GM12878 (cell line): ENCODE results near the gene H2AZ2. TPM values are rescaled to one million over a fixed set of nuclear protein-coding genes. Genes with fewer than 3 reads are reported as not detected.

Experiments
- CBFB ChIP-seq: IDR thresholded peaks from 2 replicates; pipeline ENCODE4 v1.6.1; 2016; ENCODE audit warnings: antibody characterized with exemption, low read depth
- EED ChIP-seq: sonication (generic); IDR thresholded peaks from 2 replicates; pipeline ENCODE4 v1.6.1; 2016; ENCODE audit warnings: antibody characterized with exemption, low read depth
- ETV6 ChIP-seq, 2 experiments: fragments of 450-650 bp in 1 of 2; IDR thresholded peaks in 1 of 2; conservative IDR thresholded peaks in 1 of 2; 2 replicates each; pipeline ENCODE4 v1.6.1; 2014; ENCODE audit warnings: antibody characterized with exemption in 1 of 2, borderline replicate concordance in 1 of 2, low read depth in 1 of 2, mild to moderate bottlenecking in 1 of 2, moderate library complexity in 1 of 2
- FOS ChIP-seq: IDR thresholded peaks from 3 replicates; pipeline ENCODE4 v1.6.1; 2011; ENCODE audit warnings: borderline replicate concordance; ENCODE audit not compliant: insufficient read length; ENCODE audit errors: extremely low read depth
- GABPA ChIP-seq: IDR thresholded peaks from 2 replicates; pipeline ENCODE4 v1.6.1; 2014; ENCODE audit warnings: antibody characterized with exemption, low read depth, mild to moderate bottlenecking, inconsistent platforms
- GATAD2B ChIP-seq: fragments of 450-650 bp; conservative IDR thresholded peaks from 2 replicates; pipeline ENCODE4 v1.6.1; 2017; ENCODE audit warnings: low read depth, mild to moderate bottlenecking, moderate library complexity
- IRF3 ChIP-seq: fragments of 450-650 bp; IDR thresholded peaks from 2 replicates; pipeline ENCODE4 v1.6.1; 2014; ENCODE audit warnings: mild to moderate bottlenecking
- JUND ChIP-seq: IDR thresholded peaks from 2 replicates; pipeline ENCODE4 v1.6.1; 2012; ENCODE audit warnings: low read depth, mild to moderate bottlenecking, low read length, improper control_type of control experiment, moderate library complexity
- KLF5 ChIP-seq: fragments of 450-650 bp; IDR thresholded peaks from 2 replicates; pipeline ENCODE4 v1.6.1; 2014; ENCODE audit warnings: mild to moderate bottlenecking; ENCODE audit not compliant: partially characterized antibody
- MXI1 ChIP-seq: fragments of 150-350 bp; IDR thresholded peaks from 2 replicates; pipeline ENCODE4 v1.6.1; 2011; ENCODE audit warnings: low read depth, mild to moderate bottlenecking, inconsistent platforms, low read length, improper control_type of control experiment
- NFIC ChIP-seq: IDR thresholded peaks from 2 replicates; pipeline ENCODE4 v1.6.1; 2012; ENCODE audit warnings: low read depth, mild to moderate bottlenecking, inconsistent platforms, low read length, moderate library complexity
- POLR2A ChIP-seq: IDR thresholded peaks from 2 replicates; pipeline ENCODE4 v1.6.1; 2011; ENCODE audit warnings: low read depth, mild to moderate bottlenecking, low read length
- RELA ChIP-seq: fragments of 450-650 bp; IDR thresholded peaks from 2 replicates; pipeline ENCODE4 v1.8.0; 2014; ENCODE audit warnings: borderline replicate concordance; ENCODE audit not compliant: partially characterized antibody
- SIN3A ChIP-seq: IDR thresholded peaks from 2 replicates; pipeline ENCODE4 v1.6.1; 2012; ENCODE audit warnings: low read depth, low read length, improper control_type of control experiment
- SMAD1 ChIP-seq: fragments of 450-650 bp; IDR thresholded peaks from 2 replicates; pipeline ENCODE4 v1.6.1; 2018; ENCODE audit warnings: mild to moderate bottlenecking, low read depth; ENCODE audit not compliant: partially characterized antibody
- SUZ12 ChIP-seq: fragments of 200-600 bp; sonication (generic); IDR thresholded peaks from one replicate; pipeline ENCODE4 v1.6.1; 2018; ENCODE audit warnings: antibody characterized with exemption, mild to moderate bottlenecking; ENCODE audit not compliant: unreplicated experiment
- TCF3 ChIP-seq: IDR thresholded peaks from 2 replicates; pipeline ENCODE4 v1.6.1; 2012; ENCODE audit warnings: low read depth, mild to moderate bottlenecking, low read length, borderline replicate concordance; ENCODE audit not compliant: insufficient read depth
- ZBED1 ChIP-seq: IDR thresholded peaks from 2 replicates; pipeline ENCODE4 v1.6.1; 2016; ENCODE audit warnings: borderline replicate concordance
- ZNF207 ChIP-seq: fragments of 450-650 bp; IDR thresholded peaks from 2 replicates; pipeline ENCODE4 v1.6.1; 2014; ENCODE audit warnings: antibody characterized with exemption, mild to moderate bottlenecking, borderline replicate concordance
- ZSCAN29 ChIP-seq: fragments of 450-650 bp; IDR thresholded peaks from 2 replicates; pipeline ENCODE4 v1.6.1; 2017; ENCODE audit warnings: mild to moderate bottlenecking, moderate library complexity
- polyA plus RNA-seq, 11 experiments: library from polyadenylated mRNA; depleted of rRNA in 4 of 11; unstranded in 6 of 11; stranded (reverse) in 5 of 11; fragments of >200 nt; fragmentation: Nextera tagmentation in 4 of 11; fragmentation: Illumina TruSeq in 1 of 11; extraction: Ambion mirVana in 4 of 11; extraction: Trizol in 1 of 11; gene quantifications; 1 replicate in 1 of 11; 2 replicates in 10 of 11; pipeline versions ENCODE4 v1.2.1 to v1.2.3, GENCODE V29; 2011 to 2016; ENCODE audit warnings: inconsistent platforms in 2 of 11, missing spikeins in 2 of 11, low read depth in 1 of 11
- total RNA-seq, 4 experiments: library from RNA; depleted of rRNA in 3 of 4; stranded (reverse); fragments of >200 nt in 3 of 4; fragmentation: Illumina TruSeq in 1 of 4; extraction: Trizol in 1 of 4; gene quantifications; 2 replicates each; pipeline versions ENCODE4 v1.2.1 to v1.2.3, GENCODE V29; 2013 to 2021
- TF ChIP-seq, protein P1 (sequence below): fragments of 450-650 bp; formaldehyde crosslinking; IDR thresholded peaks from 2 replicates; pipeline ENCODE4 v1.4.0; 2022; ENCODE audit warnings: mild to moderate bottlenecking, moderate library complexity
- TF ChIP-seq, protein P2 (sequence below): fragments of 450-650 bp; IDR thresholded peaks from 2 replicates; pipeline ENCODE4 v1.6.1; 2017; ENCODE audit warnings: low read depth, mild to moderate bottlenecking, moderate library complexity
- TF ChIP-seq, protein P3 (sequence below): IDR thresholded peaks from 2 replicates; pipeline ENCODE4 v1.6.1; 2011; ENCODE audit warnings: low read depth, mild to moderate bottlenecking, low read length, moderate library complexity, borderline replicate concordance; ENCODE audit errors: extremely low read depth

The H2AZ2 gene
- total and polyA plus RNA-seq, 10 of the 15 experiments (the other 5 are each of a cell fraction or from before 2014, with no cell fraction given) = 118 to 366 (median 223) TPM

DNA sequence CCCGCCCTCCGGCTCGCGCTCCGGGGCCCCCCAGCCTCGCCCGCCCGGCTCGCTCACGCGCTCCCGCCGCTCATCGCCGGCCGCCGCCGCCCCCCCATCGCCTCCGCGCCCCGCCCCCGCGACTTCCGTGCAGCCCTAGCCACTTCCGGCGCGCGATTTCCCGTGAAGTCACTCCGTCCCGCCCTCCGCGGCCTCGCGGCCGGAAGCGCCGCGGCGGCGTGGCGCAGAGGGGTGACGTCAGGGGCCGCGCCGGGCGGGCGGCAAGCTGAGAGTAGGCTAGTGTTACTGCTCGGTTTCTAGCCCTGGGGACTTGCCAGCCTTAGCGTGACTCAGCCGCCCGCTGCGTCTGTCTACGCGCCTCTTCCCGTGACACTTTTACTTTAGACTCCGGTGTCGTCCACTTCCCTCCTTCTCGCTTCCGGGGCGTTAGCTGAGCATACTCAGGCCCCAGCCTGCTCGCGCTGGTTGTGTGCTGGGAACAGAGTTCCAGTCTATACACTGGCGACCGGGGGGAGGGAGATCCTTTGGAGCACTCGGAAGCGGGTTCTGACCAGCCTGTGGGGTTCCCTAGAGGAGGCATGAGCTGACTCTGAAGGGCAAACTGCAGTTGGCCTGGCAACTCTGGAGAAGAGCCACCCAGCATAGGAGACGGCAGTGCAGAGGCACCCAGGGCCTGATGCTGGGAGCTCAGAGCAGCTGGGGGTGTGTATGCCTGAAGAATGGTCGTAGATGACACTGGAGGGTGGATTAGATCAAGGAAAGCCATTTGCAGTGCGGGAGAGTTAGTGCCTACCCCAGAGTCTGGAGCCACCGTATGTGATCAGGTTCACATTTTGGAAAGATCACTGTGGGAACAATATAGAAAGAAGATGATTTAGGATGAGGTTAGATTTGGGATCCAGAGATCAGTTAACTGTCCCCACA lies 37.8 kb upstream of the H2AZ2 start, which contains the start of gene PURB (continued):
- TF ChIP-seq, protein P1, sequence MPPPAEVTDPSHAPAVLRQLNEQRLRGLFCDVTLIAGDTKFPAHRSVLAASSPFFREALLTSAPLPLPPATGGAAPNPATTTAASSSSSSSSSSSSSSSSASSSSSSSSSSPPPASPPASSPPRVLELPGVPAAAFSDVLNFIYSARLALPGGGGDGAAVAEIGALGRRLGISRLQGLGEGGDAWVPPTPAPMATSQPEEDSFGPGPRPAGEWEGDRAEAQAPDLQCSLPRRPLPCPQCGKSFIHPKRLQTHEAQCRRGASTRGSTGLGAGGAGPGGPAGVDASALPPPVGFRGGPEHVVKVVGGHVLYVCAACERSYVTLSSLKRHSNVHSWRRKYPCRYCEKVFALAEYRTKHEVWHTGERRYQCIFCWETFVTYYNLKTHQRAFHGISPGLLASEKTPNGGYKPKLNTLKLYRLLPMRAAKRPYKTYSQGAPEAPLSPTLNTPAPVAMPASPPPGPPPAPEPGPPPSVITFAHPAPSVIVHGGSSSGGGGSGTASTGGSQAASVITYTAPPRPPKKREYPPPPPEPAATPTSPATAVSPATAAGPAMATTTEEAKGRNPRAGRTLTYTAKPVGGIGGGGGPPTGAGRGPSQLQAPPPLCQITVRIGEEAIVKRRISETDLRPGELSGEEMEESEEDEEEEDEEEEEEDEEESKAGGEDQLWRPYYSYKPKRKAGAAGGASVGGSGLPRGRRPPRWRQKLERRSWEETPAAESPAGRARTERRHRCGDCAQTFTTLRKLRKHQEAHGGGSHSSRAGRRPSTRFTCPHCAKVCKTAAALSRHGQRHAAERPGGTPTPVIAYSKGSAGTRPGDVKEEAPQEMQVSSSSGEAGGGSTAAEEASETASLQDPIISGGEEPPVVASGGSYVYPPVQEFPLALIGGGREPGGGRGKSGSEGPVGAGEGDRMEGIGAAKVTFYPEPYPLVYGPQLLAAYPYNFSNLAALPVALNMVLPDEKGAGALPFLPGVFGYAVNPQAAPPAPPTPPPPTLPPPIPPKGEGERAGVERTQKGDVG (CRISPR knock-in tag) = no peak
- TF ChIP-seq TCF3 = 0 out of 2 replicates have a peak, but pooled peaks have one; percentile 14
- TF ChIP-seq CBFB = peak; percentile 60; the same call in 1 of the 2 replicates
- TF ChIP-seq GABPA = peak; percentile 86
- no peak for TF ChIP-seq FOS
- peak; percentile 34; the same call in 1 of the 2 replicates for TF ChIP-seq NFIC
- TF ChIP-seq RELA = peak; percentile 89
- TF ChIP-seq ETV6 (conservative IDR thresholded peaks at IDR 0.05 in 1 of 2, IDR thresholded peaks at IDR 0.05 in 1 of 2; ENCODE audit: borderline replicate concordance in 1 of 2, low read depth in 1 of 2) = peak in 1 of 2 experiments; percentile 85; a peak in 2 of 4 replicates
- TF ChIP-seq MXI1 = peak; percentile 74
- peak; percentile 70 for TF ChIP-seq GATAD2B
- TF ChIP-seq SMAD1 = peak; percentile 88
- TF ChIP-seq, protein P2, sequence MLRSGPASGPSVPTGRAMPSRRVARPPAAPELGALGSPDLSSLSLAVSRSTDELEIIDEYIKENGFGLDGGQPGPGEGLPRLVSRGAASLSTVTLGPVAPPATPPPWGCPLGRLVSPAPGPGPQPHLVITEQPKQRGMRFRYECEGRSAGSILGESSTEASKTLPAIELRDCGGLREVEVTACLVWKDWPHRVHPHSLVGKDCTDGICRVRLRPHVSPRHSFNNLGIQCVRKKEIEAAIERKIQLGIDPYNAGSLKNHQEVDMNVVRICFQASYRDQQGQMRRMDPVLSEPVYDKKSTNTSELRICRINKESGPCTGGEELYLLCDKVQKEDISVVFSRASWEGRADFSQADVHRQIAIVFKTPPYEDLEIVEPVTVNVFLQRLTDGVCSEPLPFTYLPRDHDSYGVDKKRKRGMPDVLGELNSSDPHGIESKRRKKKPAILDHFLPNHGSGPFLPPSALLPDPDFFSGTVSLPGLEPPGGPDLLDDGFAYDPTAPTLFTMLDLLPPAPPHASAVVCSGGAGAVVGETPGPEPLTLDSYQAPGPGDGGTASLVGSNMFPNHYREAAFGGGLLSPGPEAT = peak; percentile 74
- TF ChIP-seq ZSCAN29 = 0 out of 2 replicates have a peak, but pooled peaks have one; percentile 9
- 0 out of 2 replicates have a peak, but pooled peaks have one; percentile 59 for TF ChIP-seq SIN3A
- peak; percentile 74 for TF ChIP-seq JUND
- TF ChIP-seq SUZ12 = no peak
- no peak for TF ChIP-seq IRF3
- peak; percentile 42; the same call in 1 of the 2 replicates for TF ChIP-seq ZBED1
- TF ChIP-seq KLF5 = peak; percentile 59
- TF ChIP-seq POLR2A = peak; percentile 91
- TF ChIP-seq ZNF207 = peak; percentile 89; the same call in 1 of the 2 replicates
- peak; percentile 68 for TF ChIP-seq EED
- TF ChIP-seq, protein P3, sequence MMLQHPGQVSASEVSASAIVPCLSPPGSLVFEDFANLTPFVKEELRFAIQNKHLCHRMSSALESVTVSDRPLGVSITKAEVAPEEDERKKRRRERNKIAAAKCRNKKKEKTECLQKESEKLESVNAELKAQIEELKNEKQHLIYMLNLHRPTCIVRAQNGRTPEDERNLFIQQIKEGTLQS = peak; percentile 90
